ENCODE measurements around the gene SLC25A24. TPM values are rescaled to one million over a fixed set of nuclear protein-coding genes. Genes with fewer than 3 reads are reported as not detected.

SLC25A24 gene
- total and polyA plus RNA-seq, 9 of the 15 experiments (the other 6 are each of a cell fraction or from before 2014, with no cell fraction given), result 6.9 to 34.9 (median 25.4) TPM

DNA sequence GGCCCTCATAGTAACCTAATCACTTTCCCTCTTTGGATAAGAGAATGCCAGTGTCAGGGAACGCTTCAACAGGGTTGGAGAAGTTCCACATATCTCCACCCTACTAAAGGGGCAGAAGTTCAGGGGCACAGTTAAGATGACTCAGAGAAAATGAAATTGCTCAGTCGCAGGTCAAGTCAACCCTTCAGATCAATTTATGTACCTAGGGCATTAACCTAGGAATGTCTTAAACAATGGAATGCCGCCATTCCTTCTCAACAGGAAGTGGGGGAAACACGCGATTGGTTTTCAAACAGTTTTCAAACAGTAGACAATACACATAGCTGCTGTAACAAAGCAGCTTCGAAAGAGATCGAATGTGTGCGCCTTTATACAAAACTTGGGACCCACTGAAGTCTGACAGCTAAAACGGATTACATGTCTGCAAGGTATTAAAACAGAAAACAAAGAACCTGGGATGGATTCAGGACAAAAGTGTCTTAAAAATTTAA is 897 bp downstream of the SLC25A24 start:
- POLR2A ChIA-PET, result interaction anchor here (2.7 kb wide), 1 partner anchor 10 kb away, joined by 18 read pairs; no protein-coding TSS in a partner anchor
- peak overlapping the region; percentile 72 to 96 for H3K9ac ChIP-seq (ENCODE audit: insufficient read depth in 1 of 2, low read depth in 2 of 2, low read length in 2 of 2)
- H3K27ac ChIP-seq (ENCODE audit: extremely low read depth, low read depth, low read length), result peak overlapping the region; percentile 72
- no peaks in the 10 kb centered on the region for H4K20me1 ChIP-seq (replicated peaks; ENCODE audit: control insufficient read depth, insufficient read depth, low read length)
- peaks cover 23% of the 10 kb centered on the region for H3K79me2 ChIP-seq (ENCODE audit: control insufficient read depth, insufficient read depth, low read length)
- H2AFZ ChIP-seq (ENCODE audit: low read depth, low read length), result peak overlapping the region; percentile 98
- H3K9me3 ChIP-seq (replicated peaks; ENCODE audit: control insufficient read depth, insufficient read depth, low read depth, low read length), result no peaks in the 10 kb centered on the region
- peak; percentile 25 for ATAC-seq
- no peak for FAIRE-seq
- H3K27me3 ChIP-seq (ENCODE audit: control insufficient read depth in 2 of 2, insufficient read depth in 2 of 2, low read length in 2 of 2), result no peaks in the 10 kb centered on the region
- peak overlapping the region; percentile 97 for H3K4me2 ChIP-seq (ENCODE audit: insufficient read depth, low read length)
- in situ Hi-C loops (cut with MboI) (no loop called here), intact Hi-C loops (cut with micrococcal nuclease) (loop anchor here (5.0 kb wide), 1 partner anchor 417 kb away; no protein-coding TSS in a partner anchor)
- CTCF ChIA-PET (ENCODE audit: low intra/inter-chr PET ratio), result no interaction called here
- peaks cover 29% of the 10 kb centered on the region; the same call in 2 of the 3 replicates for H3K36me3 ChIP-seq (ENCODE audit: control insufficient read depth, insufficient read depth, low read length)
- H3K4me3 ChIP-seq, result peak overlapping the region; percentile 79
- BruUV-seq (replicated peaks), result no TSS peak
- DNase-seq (ENCODE audit: extremely low read depth in 1 of 4, low spot score in 3 of 4), result peak in 3 of 4 experiments; percentile 24 to 50 (median 40)
- WGBS (ENCODE audit: insufficient coverage, low coverage, missing lambda C conversion rate), result 3% methylated on average over 9 of the region's 9 CpGs
- peaks cover 11 to 12% of the 10 kb centered on the region in 2 experiments; a peak in 4 of 5 replicates for H3K4me1 ChIP-seq (replicated peaks in 1 of 2; ENCODE audit: control insufficient read depth in 2 of 2, insufficient read depth in 2 of 2, low read length in 2 of 2)
- no peaks in the 10 kb centered on the region for H3K9me1 ChIP-seq (ENCODE audit: control insufficient read depth, insufficient read depth, low read length)
- TF ChIP-seq ELF1 (tag; IDR thresholded peaks at IDR 0.05) (0 out of 2 replicates have a peak, but pooled peaks have one; percentile 28), EZH2 (IDR thresholded peaks at IDR 0.05; ENCODE audit: borderline replicate concordance, low read depth, low read length) (no peak), ZFP36 (IDR thresholded peaks at IDR 0.05; ENCODE audit: low read depth, low read length, partially characterized antibody) (no peak), PRPF4 (IDR thresholded peaks at IDR 0.05; ENCODE audit: insufficient read depth, low read depth, low read length, poor library complexity, severe bottlenecking) (no peak), GTF2F1 (IDR thresholded peaks at IDR 0.05; ENCODE audit: low read depth, low read length) (no peak), ELF2 (CRISPR knock-in tag; IDR thresholded peaks at IDR 0.05) (no peak), CBX5 (IDR thresholded peaks at IDR 0.05; ENCODE audit: borderline replicate concordance, low read depth) (no peak), PML (IDR thresholded peaks at IDR 0.05; ENCODE audit: low read length) (no peak), DPF2 (IDR thresholded peaks at IDR 0.05) (no peak), CEBPB (tag; IDR thresholded peaks at IDR 0.05) (no peak), HSF4 (CRISPR knock-in tag; IDR thresholded peaks at IDR 0.05; ENCODE audit: borderline replicate concordance) (no peak), ZNF444 (CRISPR knock-in tag; IDR thresholded peaks at IDR 0.05) (no peak), POLR2G (IDR thresholded peaks at IDR 0.05; ENCODE audit: low read depth, low read length) (no peak)
- TF ChIP-seq, protein P1, sequence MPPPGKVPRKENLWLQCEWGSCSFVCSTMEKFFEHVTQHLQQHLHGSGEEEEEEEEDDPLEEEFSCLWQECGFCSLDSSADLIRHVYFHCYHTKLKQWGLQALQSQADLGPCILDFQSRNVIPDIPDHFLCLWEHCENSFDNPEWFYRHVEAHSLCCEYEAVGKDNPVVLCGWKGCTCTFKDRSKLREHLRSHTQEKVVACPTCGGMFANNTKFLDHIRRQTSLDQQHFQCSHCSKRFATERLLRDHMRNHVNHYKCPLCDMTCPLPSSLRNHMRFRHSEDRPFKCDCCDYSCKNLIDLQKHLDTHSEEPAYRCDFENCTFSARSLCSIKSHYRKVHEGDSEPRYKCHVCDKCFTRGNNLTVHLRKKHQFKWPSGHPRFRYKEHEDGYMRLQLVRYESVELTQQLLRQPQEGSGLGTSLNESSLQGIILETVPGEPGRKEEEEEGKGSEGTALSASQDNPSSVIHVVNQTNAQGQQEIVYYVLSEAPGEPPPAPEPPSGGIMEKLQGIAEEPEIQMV (tag; conservative IDR thresholded peaks at IDR 0.05; ENCODE audit: low read depth), result no peak
- TF ChIP-seq, protein P2, sequence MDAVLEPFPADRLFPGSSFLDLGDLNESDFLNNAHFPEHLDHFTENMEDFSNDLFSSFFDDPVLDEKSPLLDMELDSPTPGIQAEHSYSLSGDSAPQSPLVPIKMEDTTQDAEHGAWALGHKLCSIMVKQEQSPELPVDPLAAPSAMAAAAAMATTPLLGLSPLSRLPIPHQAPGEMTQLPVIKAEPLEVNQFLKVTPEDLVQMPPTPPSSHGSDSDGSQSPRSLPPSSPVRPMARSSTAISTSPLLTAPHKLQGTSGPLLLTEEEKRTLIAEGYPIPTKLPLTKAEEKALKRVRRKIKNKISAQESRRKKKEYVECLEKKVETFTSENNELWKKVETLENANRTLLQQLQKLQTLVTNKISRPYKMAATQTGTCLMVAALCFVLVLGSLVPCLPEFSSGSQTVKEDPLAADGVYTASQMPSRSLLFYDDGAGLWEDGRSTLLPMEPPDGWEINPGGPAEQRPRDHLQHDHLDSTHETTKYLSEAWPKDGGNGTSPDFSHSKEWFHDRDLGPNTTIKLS (IDR thresholded peaks at IDR 0.05; ENCODE audit: borderline replicate concordance, low read depth), result no peak
- TF ChIP-seq, protein P3, sequence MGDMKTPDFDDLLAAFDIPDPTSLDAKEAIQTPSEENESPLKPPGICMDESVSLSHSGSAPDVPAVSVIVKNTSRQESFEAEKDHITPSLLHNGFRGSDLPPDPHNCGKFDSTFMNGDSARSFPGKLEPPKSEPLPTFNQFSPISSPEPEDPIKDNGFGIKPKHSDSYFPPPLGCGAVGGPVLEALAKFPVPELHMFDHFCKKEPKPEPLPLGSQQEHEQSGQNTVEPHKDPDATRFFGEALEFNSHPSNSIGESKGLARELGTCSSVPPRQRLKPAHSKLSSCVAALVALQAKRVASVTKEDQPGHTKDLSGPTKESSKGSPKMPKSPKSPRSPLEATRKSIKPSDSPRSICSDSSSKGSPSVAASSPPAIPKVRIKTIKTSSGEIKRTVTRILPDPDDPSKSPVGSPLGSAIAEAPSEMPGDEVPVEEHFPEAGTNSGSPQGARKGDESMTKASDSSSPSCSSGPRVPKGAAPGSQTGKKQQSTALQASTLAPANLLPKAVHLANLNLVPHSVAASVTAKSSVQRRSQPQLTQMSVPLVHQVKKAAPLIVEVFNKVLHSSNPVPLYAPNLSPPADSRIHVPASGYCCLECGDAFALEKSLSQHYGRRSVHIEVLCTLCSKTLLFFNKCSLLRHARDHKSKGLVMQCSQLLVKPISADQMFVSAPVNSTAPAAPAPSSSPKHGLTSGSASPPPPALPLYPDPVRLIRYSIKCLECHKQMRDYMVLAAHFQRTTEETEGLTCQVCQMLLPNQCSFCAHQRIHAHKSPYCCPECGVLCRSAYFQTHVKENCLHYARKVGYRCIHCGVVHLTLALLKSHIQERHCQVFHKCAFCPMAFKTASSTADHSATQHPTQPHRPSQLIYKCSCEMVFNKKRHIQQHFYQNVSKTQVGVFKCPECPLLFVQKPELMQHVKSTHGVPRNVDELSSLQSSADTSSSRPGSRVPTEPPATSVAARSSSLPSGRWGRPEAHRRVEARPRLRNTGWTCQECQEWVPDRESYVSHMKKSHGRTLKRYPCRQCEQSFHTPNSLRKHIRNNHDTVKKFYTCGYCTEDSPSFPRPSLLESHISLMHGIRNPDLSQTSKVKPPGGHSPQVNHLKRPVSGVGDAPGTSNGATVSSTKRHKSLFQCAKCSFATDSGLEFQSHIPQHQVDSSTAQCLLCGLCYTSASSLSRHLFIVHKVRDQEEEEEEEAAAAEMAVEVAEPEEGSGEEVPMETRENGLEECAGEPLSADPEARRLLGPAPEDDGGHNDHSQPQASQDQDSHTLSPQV (IDR thresholded peaks at IDR 0.05), result 0 out of 2 replicates have a peak, but pooled peaks have one; percentile 23

All from K562 (cell line).